Mesendoderm (in vitro differentiated cells): ENCODE data around the gene TECRL.

ENCODE experiments used
- DNase-seq: peaks from one replicate; pipeline ENCODE4 v3.0.0; 2013
- H2AK5ac ChIP-seq: 2 replicates; pipeline ENCODE4 v1.6.1; 2013; ENCODE audit warnings: low read length, inconsistent platforms
- H2BK120ac ChIP-seq: 2 replicates; pipeline ENCODE4 v1.6.1; 2013; ENCODE audit warnings: low read depth, mild to moderate bottlenecking, low read length, moderate library complexity, mixed read lengths
- H2BK15ac ChIP-seq: replicated peaks from 2 replicates; pipeline ENCODE4 v1.6.1; 2013; ENCODE audit warnings: low read depth, mild to moderate bottlenecking, moderate library complexity
- H2BK5ac ChIP-seq: 2 replicates; pipeline ENCODE4 v1.6.1; 2013; ENCODE audit warnings: low read length, inconsistent platforms
- H3K18ac ChIP-seq: 2 replicates; pipeline ENCODE4 v1.6.1; 2013; ENCODE audit warnings: mild to moderate bottlenecking, low read length, mixed read lengths
- H3K23ac ChIP-seq: one replicate; pipeline ENCODE4 v1.6.1; 2013; ENCODE audit warnings: low read length
- H3K27ac ChIP-seq: 2 replicates; pipeline ENCODE4 v1.5.1; 2013; ENCODE audit warnings: low read depth, mild to moderate bottlenecking, inconsistent platforms, low read length, moderate library complexity
- H3K27me3 ChIP-seq: 2 replicates; pipeline ENCODE4 v1.6.1; 2013; ENCODE audit warnings: low read length, control low read depth, mild to moderate bottlenecking, inconsistent platforms; ENCODE audit not compliant: insufficient read depth, poor library complexity
- H3K36me3 ChIP-seq: 2 replicates; pipeline ENCODE4 v1.6.1; 2013; ENCODE audit warnings: low read length, inconsistent platforms; ENCODE audit not compliant: control insufficient read depth, insufficient read depth
- H3K4ac ChIP-seq: one replicate; pipeline ENCODE4 v1.6.1; 2013; ENCODE audit warnings: low read depth, mild to moderate bottlenecking, low read length, moderate library complexity
- H3K4me1 ChIP-seq: 2 replicates; pipeline ENCODE4 v1.6.1; 2013; ENCODE audit warnings: low read depth, low read length, inconsistent platforms; ENCODE audit not compliant: control insufficient read depth
- H3K4me2 ChIP-seq: 2 replicates; pipeline ENCODE4 v1.6.1; 2013; ENCODE audit warnings: low read length
- H3K4me3 ChIP-seq: 2 replicates; pipeline ENCODE4 v1.5.1; 2013; ENCODE audit warnings: mild to moderate bottlenecking, low read length
- H3K56ac ChIP-seq: one replicate; pipeline ENCODE4 v1.6.1; 2013; ENCODE audit warnings: low read length
- H3K79me1 ChIP-seq: 2 replicates; pipeline ENCODE4 v1.6.1; 2013; ENCODE audit warnings: low read length, inconsistent platforms
- H3K79me2 ChIP-seq: 2 replicates; pipeline ENCODE4 v1.6.1; 2013; ENCODE audit warnings: mild to moderate bottlenecking, low read length; ENCODE audit not compliant: control insufficient read depth, insufficient read depth
- H3K9ac ChIP-seq: 2 replicates; pipeline ENCODE4 v1.6.1; 2013; ENCODE audit warnings: low read length, inconsistent platforms
- H4K5ac ChIP-seq: one replicate; pipeline ENCODE4 v1.6.1; 2013; ENCODE audit warnings: low read length
- H4K8ac ChIP-seq: one replicate; pipeline ENCODE4 v1.6.1; 2013; ENCODE audit warnings: low read depth, mild to moderate bottlenecking, control low read depth, low read length, moderate library complexity
- WGBS: extraction: QIAGEN DNeasy Blood & Tissue Kit; methylation state at CpG from one replicate; pipeline ENCODE4 v1.1.7; 2013; ENCODE audit warnings: low lambda C conversion rate, missing lambda C conversion rate; ENCODE audit not compliant: insufficient coverage; ENCODE audit errors: extremely low coverage; 5-methylcytosine and 5-hydroxymethylcytosine counted together

TECRL gene

DNA sequence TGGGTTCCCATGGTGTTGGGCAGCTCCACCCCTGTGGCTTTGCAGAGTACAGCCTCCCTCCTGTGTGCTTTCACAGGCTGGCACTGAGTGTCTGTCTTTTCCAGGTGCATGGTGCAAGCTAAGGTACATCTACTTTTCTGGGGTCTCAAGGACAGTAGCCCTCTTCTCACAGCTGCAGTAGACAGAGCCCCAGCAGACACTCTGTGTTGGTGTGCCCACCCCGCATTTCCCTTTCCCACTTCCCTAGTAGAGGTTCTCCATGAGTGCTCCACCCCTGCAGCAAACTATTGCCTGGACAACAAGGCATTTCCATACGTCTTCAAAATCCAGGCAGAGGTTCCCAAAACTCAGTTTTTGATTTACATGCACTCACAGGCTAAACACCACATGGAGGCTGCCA lies 143.0 kb downstream of the TECRL start:
- Histone ChIP-seq H2AK5ac (no peak overlapping the region), H3K56ac (no peak overlapping the region), H3K4me1 (no peaks in the 10 kb centered on the region), H3K27me3 (no peaks in the 10 kb centered on the region), H3K36me3 (no peaks in the 10 kb centered on the region), H3K23ac (no peak overlapping the region), H3K4me3 (no peak overlapping the region), H3K18ac (no peak overlapping the region), H3K4ac (no peak overlapping the region), H3K4me2 (no peak overlapping the region), H2BK15ac (no peak overlapping the region), H3K79me1 (no peaks in the 10 kb centered on the region), H3K27ac (no peak overlapping the region), H2BK5ac (no peak overlapping the region), H3K79me2 (no peaks in the 10 kb centered on the region), H2BK120ac (no peak overlapping the region), H4K8ac (no peak overlapping the region), H4K5ac (no peak overlapping the region), H3K9ac (no peak overlapping the region)
- no peak for DNase-seq
- no CpG with 5 or more reads among the region's 2 CpGs for WGBS

GRCh38 chr4:64251781-64252180 lies 157.5 kb downstream of the TECRL start:
- no peak overlapping the region for H3K4me3 ChIP-seq

DNA sequence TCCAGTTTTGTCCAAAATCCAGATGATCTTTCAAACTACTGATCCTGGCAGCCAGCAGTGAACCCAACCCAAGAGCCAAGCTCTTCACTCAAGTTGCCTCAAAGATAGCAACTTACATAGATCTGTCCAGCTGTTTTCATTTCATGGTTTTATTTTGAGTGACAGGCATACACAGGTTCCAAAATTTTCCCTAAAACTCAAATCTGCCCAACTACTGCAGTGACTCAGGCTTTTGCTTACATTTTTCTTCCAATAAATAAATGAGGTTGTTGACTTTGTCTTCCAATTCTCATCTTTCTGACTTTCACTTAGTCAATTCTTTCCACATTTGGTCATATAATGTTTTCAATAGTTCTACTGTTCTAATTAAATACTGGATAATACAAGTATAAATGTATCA lies 158.8 kb downstream of the TECRL start:
- no peak for DNase-seq
- Histone ChIP-seq H4K5ac (no peak overlapping the region), H3K4me2 (no peak overlapping the region), H3K27ac (no peak overlapping the region), H3K18ac (no peak overlapping the region), H3K79me1 (no peaks in the 10 kb centered on the region), H2BK5ac (no peak overlapping the region), H3K56ac (no peak overlapping the region), H3K27me3 (no peaks in the 10 kb centered on the region), H4K8ac (no peak overlapping the region), H3K4me1 (no peaks in the 10 kb centered on the region), H2BK15ac (no peak overlapping the region), H2AK5ac (no peak overlapping the region), H3K79me2 (no peaks in the 10 kb centered on the region), H3K36me3 (no peaks in the 10 kb centered on the region), H3K4ac (no peak overlapping the region), H3K23ac (no peak overlapping the region), H3K9ac (no peak overlapping the region), H2BK120ac (no peak overlapping the region), H3K4me3 (no peak overlapping the region)

More at GRCh38 chr4:64251781-64252180, 157.5 kb downstream of the TECRL start:
- no peak overlapping the region for H2BK120ac ChIP-seq
- H4K5ac ChIP-seq = no peak overlapping the region
- no peak overlapping the region for H2BK5ac ChIP-seq
- no peak overlapping the region for H2AK5ac ChIP-seq
- no peaks in the 10 kb centered on the region for H3K4me1 ChIP-seq
- DNase-seq = no peak
- H3K27me3 ChIP-seq = no peaks in the 10 kb centered on the region
- H3K36me3 ChIP-seq = no peaks in the 10 kb centered on the region
- H3K18ac ChIP-seq = no peak overlapping the region
- H3K4me2 ChIP-seq = no peak overlapping the region
- H3K4ac ChIP-seq = no peak overlapping the region
- no peak overlapping the region for H3K27ac ChIP-seq
- no peak overlapping the region for H3K9ac ChIP-seq
- no peak overlapping the region for H3K23ac ChIP-seq
- no peak overlapping the region for H2BK15ac ChIP-seq
- no peak overlapping the region for H3K56ac ChIP-seq
- no peaks in the 10 kb centered on the region for H3K79me2 ChIP-seq
- no peaks in the 10 kb centered on the region for H3K79me1 ChIP-seq
- no peak overlapping the region for H4K8ac ChIP-seq

DNA sequence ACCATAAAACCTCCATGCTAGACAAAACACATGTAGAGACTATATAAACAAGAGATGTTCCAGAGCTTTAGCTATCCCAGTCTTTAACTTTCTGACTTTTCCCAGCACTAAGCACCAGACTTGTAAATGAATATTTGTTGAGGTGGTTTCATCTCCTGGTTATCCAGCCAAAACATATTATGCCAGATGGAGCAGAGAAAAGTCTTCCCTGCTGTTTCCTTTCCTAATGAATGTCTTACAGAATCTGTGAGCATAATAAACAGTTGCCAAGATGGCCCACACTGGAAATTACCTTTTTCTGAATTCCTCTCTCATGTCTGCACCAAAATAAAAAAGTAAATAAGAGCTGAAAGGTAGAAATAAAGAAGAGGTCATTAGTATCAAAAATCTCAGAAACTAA lies 159.2 kb downstream of the TECRL start:
- H3K4me3 ChIP-seq = no peak overlapping the region
- H4K5ac ChIP-seq = no peak overlapping the region
- no peak overlapping the region for H4K8ac ChIP-seq
- H3K9ac ChIP-seq = no peak overlapping the region
- no peak overlapping the region for H3K18ac ChIP-seq
- H3K27ac ChIP-seq = no peak overlapping the region
- no peaks in the 10 kb centered on the region for H3K79me1 ChIP-seq
- no peak overlapping the region for H2AK5ac ChIP-seq
- H3K36me3 ChIP-seq = no peaks in the 10 kb centered on the region
- no peak overlapping the region for H2BK15ac ChIP-seq
- no peak overlapping the region for H3K56ac ChIP-seq
- no peak for DNase-seq
- no peak overlapping the region for H2BK120ac ChIP-seq
- H3K4ac ChIP-seq = no peak overlapping the region
- H3K4me1 ChIP-seq = no peaks in the 10 kb centered on the region
- H3K79me2 ChIP-seq = no peaks in the 10 kb centered on the region
- H3K27me3 ChIP-seq = no peaks in the 10 kb centered on the region
- H3K4me2 ChIP-seq = no peak overlapping the region
- no peak overlapping the region for H2BK5ac ChIP-seq
- no peak overlapping the region for H3K23ac ChIP-seq

DNA sequence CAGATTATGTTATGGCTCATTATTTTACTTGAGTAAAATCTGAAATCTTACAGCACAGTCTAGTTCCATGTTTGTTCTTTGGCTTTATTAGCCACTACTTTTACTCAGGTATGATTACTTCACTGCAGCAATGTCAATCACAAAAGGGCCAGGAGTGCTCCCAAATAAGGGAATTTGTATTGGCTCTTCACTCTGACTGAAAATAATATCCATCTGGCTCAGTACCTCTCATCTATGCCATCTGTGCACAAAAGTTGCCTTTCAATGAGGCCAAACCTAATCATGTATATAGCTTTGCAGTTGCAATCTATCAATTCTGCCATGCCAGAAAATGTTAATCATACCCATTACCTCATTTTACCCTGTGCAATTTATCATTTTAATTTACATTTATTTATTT lies 161.1 kb downstream of the TECRL start:
- no peak overlapping the region for H4K5ac ChIP-seq
- H2BK120ac ChIP-seq = no peak overlapping the region
- no peaks in the 10 kb centered on the region for H3K36me3 ChIP-seq
- no peak for DNase-seq
- no peak overlapping the region for H3K56ac ChIP-seq
- H3K79me2 ChIP-seq = no peaks in the 10 kb centered on the region
- H2BK5ac ChIP-seq = no peak overlapping the region
- H4K8ac ChIP-seq = no peak overlapping the region
- H3K27ac ChIP-seq = no peak overlapping the region
- no peak overlapping the region for H3K18ac ChIP-seq
- no peak overlapping the region for H3K4me3 ChIP-seq
- no peaks in the 10 kb centered on the region for H3K79me1 ChIP-seq
- no peak overlapping the region for H2AK5ac ChIP-seq
- no peak overlapping the region for H2BK15ac ChIP-seq
- H3K4me2 ChIP-seq = no peak overlapping the region
- H3K23ac ChIP-seq = no peak overlapping the region
- H3K4ac ChIP-seq = no peak overlapping the region
- no peaks in the 10 kb centered on the region for H3K4me1 ChIP-seq
- H3K9ac ChIP-seq = no peak overlapping the region
- H3K27me3 ChIP-seq = no peaks in the 10 kb centered on the region

GRCh38 chr4:64230709-64231310 lies 178.4 kb downstream of the TECRL start:
- Histone ChIP-seq H3K4me1 (no peaks in the 10 kb centered on the region), H2AK5ac (no peak overlapping the region), H3K9ac (no peak overlapping the region), H3K4me3 (no peak overlapping the region), H3K27me3 (no peaks in the 10 kb centered on the region), H2BK120ac (no peak overlapping the region), H3K18ac (no peak overlapping the region), H3K56ac (no peak overlapping the region), H4K5ac (no peak overlapping the region), H3K79me2 (no peaks in the 10 kb centered on the region), H2BK5ac (no peak overlapping the region), H3K4ac (no peak overlapping the region), H3K27ac (no peak overlapping the region), H3K79me1 (no peaks in the 10 kb centered on the region), H2BK15ac (no peak overlapping the region), H3K4me2 (no peak overlapping the region), H3K36me3 (no peaks in the 10 kb centered on the region), H3K23ac (no peak overlapping the region), H4K8ac (no peak overlapping the region)
- no CpG with 5 or more reads among the region's 3 CpGs for WGBS
- peak; percentile 49 for DNase-seq
